HG03457 (cell line): ENCODE results near the gene CPPED1.

Experiments used
- ATAC-seq: cut with Tn5 transposase; IDR thresholded peaks from one replicate; pipeline ENCODE4 v1.9.1; 2021; ENCODE audit warnings: moderate number of reproducible peaks; ENCODE audit not compliant: unreplicated experiment

The CPPED1 gene

GRCh38 chr16:12653820-12654392 is 149.8 kb downstream of the CPPED1 start:
- no peak for ATAC-seq

GRCh38 chr16:12652924-12653323 is 150.8 kb downstream of the CPPED1 start:
- ATAC-seq, result no peak

DNA sequence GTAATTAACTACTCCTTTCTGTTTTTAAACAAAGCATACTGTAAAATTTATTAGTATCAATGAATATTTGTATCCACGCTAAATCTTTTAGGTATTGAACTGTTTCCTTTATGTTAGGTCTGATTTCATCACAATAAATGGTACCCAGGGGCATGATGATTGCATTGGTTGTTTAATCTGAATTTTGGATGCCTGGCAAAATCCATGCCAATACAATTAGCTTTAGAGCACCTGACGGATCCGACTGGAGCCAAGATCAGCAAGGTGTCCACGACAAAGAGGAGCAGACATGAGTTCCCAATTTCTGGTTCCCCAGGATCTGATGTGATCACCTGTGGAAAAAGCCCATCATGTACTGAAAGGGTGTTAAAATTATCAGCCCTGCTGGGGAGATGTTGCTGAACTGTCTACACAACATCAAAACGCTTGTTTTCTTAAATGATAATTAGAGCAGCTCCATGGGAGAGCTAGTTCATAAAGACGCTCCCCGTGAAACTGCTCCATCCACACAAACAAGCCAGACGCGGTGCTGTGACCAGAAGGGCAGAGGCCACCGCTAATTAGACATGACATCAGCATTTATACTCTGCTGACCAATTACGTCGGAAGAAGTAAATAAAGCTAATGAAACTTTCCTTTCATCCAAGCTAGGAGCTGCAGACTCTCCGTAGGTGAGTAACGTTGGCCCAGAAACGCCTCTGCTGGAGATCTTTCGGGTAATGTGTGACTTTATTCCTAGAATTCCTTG is 151.7 kb downstream of the CPPED1 start:
- no peak for ATAC-seq

DNA sequence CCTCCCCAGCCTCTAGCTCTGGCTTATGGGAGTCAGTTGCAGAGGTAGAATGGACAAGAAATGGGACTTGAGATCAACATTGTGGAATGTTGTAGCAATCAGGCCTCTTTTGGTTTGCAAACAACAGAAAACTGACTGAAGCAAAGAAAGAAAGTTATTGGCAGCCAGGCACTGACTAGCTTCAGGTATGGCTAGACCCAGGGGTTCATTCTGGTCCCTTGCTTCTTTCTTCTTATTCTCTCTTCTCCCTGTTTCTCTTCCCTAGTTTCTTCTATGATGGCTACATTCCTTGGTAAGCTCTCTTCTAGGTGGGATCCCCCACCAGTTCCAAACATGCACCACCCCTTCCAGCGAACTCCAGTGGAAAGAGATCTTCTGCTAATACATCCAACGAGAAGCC is 154.3 kb downstream of the CPPED1 start:
- no peak for ATAC-seq

DNA sequence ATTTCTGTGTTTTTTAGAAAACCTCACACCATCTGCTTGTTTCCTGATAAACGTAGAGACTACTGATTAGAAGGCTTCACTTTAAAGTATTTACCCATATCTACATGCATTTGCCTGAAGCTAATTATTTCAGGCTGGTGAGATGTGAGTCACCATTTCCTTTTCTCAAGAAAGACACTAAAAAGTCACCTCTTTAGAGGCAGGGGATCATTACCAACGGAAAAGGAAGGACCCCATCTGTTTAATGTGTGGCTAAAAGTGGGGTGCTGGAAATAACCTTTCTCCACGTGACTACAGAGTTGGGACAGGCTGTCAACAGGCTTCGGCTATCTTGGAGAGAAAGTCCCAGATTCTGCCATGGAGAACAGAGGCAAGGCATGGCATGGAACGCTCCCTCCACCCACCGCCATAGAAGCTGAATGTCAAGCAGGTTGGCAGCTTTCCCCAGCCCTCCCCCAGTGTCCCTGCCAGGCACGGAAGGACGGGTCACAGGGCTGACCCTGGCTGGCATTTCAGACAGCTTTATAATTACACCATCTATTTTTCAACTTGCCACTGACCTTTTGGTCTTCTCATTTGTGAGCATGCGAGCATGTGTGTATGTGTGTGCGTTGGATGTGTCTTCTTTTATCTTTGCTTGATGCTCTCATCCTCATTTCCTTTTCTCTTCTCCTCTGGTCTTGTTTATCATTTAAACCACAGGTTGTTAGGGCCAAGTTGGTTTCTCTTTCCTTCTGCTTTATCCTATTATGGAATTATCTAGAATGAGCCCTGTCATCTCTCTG is 157.0 kb downstream of the CPPED1 start:
- ATAC-seq, result no peak

DNA sequence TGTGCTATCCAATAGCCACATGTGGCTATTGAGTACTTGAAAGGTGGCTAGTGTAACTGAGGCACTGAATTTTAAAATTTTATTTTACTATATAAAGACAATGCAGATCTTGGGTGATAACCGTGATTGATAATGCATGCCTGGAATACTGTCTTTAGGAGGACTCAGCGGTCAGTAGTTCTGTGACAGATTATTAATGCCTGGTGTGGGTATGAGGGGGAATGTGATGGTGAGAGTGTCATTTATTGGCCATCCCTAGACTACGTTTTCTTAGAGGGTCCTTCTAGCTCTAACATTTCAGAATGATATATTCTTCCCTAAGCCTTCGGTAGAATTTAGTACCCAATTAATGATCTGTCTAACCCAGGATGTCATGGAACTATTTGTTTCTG is 157.6 kb downstream of the CPPED1 start:
- no peak for ATAC-seq

DNA sequence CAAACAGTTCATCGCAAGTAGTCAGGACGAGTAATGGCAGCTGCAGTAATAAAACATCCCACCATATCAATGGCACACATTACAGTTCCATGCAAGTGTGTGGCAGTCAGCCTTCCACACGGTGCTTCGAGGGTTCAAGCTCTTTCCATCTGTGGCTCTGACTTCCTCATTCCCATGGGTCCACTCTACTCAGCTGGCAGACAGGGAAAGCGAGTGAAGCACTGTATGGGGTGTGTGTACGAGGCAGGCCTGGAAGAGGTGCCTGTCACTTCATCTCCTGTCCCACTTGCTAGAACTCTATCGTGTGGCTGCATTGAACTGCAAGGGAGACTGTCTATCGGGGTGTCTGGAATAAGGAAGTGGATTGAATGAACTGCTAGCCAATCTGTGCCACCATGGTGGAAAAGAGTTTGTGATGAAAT is 160.6 kb downstream of the CPPED1 start:
- no peak for ATAC-seq

DNA sequence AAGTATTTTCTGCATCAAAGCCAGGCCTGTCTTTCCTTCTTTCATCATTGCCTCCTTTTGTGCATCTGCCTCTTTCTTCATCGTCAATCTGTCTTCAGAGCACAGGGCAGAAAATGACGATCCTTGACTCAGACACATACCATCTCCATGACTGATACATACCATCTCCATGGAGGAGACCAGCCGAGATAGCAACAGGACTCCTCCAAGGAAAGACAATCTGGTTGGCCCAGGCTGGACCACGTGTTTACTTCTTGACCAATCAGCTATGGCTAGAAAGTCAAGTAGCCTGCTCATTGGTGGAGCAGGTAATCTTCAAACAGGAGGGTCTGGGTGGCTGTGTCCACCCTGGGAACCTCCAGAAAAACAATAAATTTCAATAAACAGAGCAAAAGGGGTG is 164.6 kb downstream of the CPPED1 start:
- ATAC-seq, result no peak

- no peak for ATAC-seq
These were observed 166.7 kb downstream of the CPPED1 start for GRCh38 chr16:12637002-12637401.

- ATAC-seq, result no peak
These were observed 174.4 kb downstream of the CPPED1 start for GRCh38 chr16:12629271-12629670.

- no peak for ATAC-seq
These were observed 175.2 kb downstream of the CPPED1 start for GRCh38 chr16:12628536-12628935.

DNA sequence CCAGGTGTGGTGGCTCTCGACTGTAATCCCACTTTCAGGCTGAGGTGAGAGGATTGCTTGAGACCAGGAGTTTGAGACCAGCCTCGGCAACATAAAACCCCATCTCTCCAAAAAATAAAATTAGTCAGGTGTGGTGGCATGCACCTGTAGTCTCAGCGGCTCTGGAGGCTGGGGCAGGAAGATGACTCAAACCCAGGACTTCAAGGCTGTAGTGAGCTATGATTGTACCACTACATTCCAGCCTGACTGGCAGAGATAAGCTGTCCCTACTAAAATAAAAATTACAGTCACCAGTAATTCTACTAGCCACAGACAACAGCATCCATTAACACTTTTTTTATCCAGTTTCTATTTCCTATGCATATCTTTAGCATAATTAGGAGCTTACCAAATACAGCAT is 176.3 kb downstream of the CPPED1 start:
- ATAC-seq, result no peak

GRCh38 chr16:12626411-12626810 is 177.3 kb downstream of the CPPED1 start:
- ATAC-seq, result no peak

DNA sequence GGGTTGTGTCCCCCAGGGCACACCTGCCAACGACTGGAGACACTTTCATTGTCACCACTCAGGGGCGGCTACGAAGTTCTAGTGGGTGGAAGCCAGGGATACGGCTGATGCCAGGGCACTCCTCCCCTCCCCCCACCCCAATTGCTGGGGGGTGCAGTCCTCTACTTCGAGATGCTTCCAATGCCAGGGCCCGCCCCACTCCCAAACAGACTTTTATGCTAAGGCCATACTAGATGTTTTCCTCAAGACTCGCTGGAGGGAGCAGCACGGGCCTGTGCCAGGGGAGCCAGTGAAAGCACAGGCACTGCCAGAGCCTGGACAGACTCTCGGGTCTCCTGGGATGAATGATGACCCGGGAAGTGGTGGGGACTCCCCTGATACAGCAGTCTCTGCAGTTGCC is 178.0 kb downstream of the CPPED1 start:
- no peak for ATAC-seq

DNA sequence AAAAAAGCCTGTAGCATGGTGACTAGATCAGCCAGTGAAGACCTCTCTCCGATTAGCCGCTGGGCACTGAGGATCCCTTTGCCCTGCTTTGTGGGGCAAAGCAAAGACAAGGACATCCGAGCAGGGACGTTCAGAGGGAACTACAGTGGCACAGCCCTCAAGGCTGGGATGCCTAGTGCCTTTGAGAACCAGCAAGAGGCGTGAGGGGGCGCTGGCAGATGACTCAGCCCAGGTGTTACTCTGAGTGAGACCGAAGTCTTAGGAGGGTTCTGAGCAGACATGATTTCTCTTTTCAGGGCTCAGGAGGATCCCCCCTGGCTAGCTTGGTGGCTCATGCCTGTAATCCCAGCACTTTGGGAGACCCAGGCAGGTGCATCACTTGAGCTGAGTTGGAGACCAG is 178.6 kb downstream of the CPPED1 start:
- ATAC-seq, result no peak

GRCh38 chr16:12620150-12620549 is 183.5 kb downstream of the CPPED1 start:
- ATAC-seq, result no peak

DNA sequence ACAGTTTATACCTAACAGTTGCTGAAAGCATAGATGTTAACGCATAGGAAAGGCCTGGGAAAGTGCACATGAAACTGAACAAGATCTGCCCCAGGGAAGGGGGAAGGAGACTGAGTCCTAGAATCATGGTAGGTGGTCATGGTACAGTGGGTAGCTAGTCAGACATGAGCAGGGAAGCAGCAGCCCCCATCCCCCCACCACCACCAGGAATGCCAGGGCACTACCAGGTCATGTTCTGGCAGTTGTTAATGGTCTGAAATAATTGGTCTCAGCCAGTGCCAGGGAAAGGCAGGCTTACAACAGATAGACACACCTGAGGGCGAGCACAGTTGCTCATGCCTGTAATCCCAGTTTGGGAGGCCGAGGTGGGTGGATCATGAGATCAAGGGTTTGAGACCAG is 185.2 kb downstream of the CPPED1 start:
- no peak for ATAC-seq

GRCh38 chr16:12617401-12617819 is 186.3 kb downstream of the CPPED1 start:
- ATAC-seq, result no peak

GRCh38 chr16:12614662-12615278 is 188.9 kb downstream of the CPPED1 start:
- no peak for ATAC-seq

DNA sequence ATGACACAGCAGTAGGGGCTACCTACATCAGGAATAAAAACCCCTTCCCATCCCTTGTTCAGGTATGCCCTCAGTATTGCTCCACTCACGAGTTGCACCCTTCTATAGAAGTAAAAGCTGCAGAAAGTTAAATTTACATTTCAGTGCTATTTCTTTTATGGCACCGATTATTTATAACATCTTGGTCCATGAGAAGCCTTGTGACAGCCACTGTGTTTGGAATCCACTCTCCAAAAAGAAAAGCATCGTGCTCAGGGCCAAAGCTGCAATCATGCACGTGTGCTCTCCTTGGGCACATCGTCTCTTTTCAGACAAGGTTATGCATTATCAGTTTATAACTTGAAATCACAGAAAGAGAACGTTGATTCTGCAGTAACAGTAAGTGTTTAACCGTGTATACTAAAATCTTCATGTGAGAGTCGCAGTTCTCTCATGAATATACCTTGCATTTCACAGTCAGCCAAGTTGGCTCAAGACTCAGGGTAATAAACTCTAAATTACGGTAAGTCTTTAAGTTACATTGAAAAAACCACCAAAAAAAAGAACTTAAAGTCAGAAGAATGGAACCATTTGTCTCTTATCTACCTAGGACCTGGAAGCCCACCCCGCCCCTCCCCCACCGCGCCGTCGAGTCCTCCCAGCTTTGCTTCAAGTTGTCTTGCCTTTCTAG is 189.6 kb downstream of the CPPED1 start:
- ATAC-seq, result no peak
